ENCODE measurements around the gene TENM3.

The TENM3 gene

GRCh38 chr4:182219411-182220056 lies 23.7 kb upstream of the TENM3 start:
- no peak overlapping the region for H3K27ac ChIP-seq
- TF ChIP-seq CTCF (conservative IDR thresholded peaks at IDR 0.05) (no peak), ZFX (IDR thresholded peaks at IDR 0.05) (no peak)

DNA sequence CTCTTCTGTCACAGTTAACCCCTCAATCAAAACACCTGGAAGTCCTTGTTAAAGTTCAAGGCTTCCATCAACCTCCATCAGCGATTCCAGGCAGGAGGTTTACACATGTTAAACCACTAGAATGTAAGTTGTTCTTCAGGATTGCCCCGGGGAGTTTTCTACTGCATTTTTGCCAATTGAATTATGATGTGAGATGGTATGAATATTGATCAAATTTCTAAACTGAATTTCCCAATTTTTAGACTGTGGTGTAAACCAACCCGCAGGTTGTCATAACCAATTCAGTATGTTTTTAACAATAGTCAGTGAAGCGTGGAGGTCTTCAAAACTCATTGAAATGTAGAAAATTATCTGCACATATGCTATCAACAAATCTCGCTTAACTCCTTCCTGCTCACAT lies 21.2 kb upstream of the TENM3 start:
- no peak overlapping the region for H3K27ac ChIP-seq
- no peak for TF ChIP-seq CTCF (conservative IDR thresholded peaks at IDR 0.05)
- TF ChIP-seq ZFX (IDR thresholded peaks at IDR 0.05): no peak

- no peak overlapping the region for H3K27ac ChIP-seq
- no peak for TF ChIP-seq CTCF (conservative IDR thresholded peaks at IDR 0.05)
- TF ChIP-seq ZFX (IDR thresholded peaks at IDR 0.05): no peak
Measured at GRCh38 chr4:182222766-182223165, 20.4 kb upstream of the TENM3 start.

GRCh38 chr4:182223708-182224107 lies 19.5 kb upstream of the TENM3 start:
- no peak overlapping the region for H3K27ac ChIP-seq
- TF ChIP-seq ZFX (IDR thresholded peaks at IDR 0.05) (no peak), CTCF (conservative IDR thresholded peaks at IDR 0.05) (no peak)

GRCh38 chr4:182224192-182224850 lies 18.9 kb upstream of the TENM3 start:
- no peak overlapping the region for H3K27ac ChIP-seq
- no peak for TF ChIP-seq CTCF (conservative IDR thresholded peaks at IDR 0.05)
- TF ChIP-seq ZFX (IDR thresholded peaks at IDR 0.05): no peak

- TF ChIP-seq ZFX (IDR thresholded peaks at IDR 0.05) (no peak), CTCF (conservative IDR thresholded peaks at IDR 0.05) (no peak)
- no peak overlapping the region for H3K27ac ChIP-seq
Measured at GRCh38 chr4:182225257-182225852, 17.8 kb upstream of the TENM3 start.

- no peak overlapping the region for H3K27ac ChIP-seq
- TF ChIP-seq CTCF (conservative IDR thresholded peaks at IDR 0.05): no peak
- no peak for TF ChIP-seq ZFX (IDR thresholded peaks at IDR 0.05)
Measured at GRCh38 chr4:182227611-182228010, 15.6 kb upstream of the TENM3 start.

All from C4-2B (cell line).